Ureter (tissue), 1 donor: ENCODE data around the gene RELL1. TPM values are rescaled to one million over a fixed set of nuclear protein-coding genes. Genes with fewer than 3 reads are reported as not detected.

Source experiments
- DNase-seq: peaks from one replicate; pipeline ENCODE4 v3.0.0-alpha.2; 2020; ENCODE audit warnings: low spot score
- total RNA-seq: library from RNA; stranded (reverse); gene quantifications from one replicate; pipeline ENCODE4 v1.2.4, GENCODE V29; 2023
- donor health status: DM: yes; HTN: yes; CAD: no.

The RELL1 gene
- total RNA-seq, 1 donor from 2014 or later, result 23.4 TPM

DNA sequence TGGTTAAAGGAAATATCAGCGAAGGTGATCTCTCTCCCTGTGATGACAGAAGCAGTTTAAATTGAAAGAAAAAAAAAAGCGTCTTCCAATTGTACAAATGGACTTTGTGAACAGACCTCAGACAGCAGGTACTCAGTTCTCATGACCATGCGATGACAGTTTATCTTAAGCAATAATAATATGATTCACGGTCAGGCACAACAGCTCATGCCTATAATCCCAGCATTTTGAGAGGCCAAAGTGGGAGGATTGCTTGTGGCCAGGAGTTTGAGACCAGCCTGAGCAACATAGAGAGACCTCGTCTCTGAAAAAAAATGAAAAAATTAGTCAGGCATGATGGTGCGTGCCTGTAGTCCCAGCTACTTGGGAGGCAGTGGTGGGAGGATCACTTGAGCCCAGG is 51.0 kb downstream of the RELL1 start:
- DNase-seq, result no peak

DNA sequence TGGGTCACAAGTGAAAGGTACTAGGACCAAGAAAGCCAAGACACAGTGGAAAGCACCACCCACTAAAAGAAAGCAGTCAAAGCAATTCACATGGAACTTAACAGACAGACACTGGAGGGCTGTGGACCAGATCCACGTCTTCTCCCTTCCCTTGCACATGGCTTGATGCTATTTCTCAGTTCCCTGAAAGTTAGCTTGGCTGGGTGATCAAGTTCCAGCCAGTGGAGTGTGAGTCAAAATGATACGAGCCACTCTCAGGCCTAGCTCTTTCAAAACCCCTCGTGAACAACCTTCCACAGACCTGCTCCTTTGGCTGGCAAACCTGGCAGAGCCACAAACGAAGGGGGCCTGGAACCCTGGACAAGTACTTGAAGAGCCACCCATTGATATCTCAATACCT is 52.0 kb downstream of the RELL1 start:
- DNase-seq, result no peak

DNA sequence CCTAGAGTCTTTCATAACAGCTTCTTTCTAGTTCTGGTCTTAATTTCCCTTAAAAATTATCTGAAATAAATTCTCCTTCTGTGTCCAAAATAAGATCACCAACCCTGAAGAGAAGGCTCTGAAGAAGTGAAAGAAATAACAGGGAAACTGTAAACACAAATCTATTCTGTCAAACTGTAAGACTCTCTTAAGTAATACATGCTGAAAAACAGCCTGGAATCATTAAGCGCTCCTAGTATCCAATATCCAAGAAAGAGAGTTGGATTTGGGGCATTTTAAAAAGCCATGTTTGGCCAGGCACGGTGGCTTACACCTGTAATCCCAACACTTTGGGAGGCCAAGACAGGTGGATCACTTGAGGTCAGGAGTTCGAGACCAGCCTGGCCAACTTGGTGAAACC is 53.3 kb downstream of the RELL1 start:
- DNase-seq, result no peak

DNA sequence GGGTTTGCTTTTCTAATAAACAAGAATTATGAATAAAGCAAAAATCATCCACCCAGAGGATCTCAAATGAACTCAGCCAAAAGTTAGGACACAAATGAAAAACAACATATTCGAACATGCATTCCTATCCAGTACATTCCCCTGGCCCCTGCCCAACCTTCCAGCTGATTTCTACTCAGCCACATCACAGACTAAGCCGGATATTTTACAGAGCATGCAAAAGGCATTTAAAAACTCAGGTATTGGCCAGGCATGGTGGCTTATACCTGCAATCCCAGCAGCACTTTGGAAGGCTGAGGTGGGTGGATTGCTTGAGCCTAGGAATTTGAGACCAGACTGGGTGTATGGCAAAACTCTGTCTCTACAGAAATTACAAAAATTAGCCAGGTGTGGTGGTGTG is 54.6 kb downstream of the RELL1 start:
- no peak for DNase-seq

- no peak for DNase-seq
Measured at GRCh38 chr4:37629713-37630112, 56.5 kb downstream of the RELL1 start.

GRCh38 chr4:37628977-37629609 is 57.1 kb downstream of the RELL1 start:
- no peak for DNase-seq

DNA sequence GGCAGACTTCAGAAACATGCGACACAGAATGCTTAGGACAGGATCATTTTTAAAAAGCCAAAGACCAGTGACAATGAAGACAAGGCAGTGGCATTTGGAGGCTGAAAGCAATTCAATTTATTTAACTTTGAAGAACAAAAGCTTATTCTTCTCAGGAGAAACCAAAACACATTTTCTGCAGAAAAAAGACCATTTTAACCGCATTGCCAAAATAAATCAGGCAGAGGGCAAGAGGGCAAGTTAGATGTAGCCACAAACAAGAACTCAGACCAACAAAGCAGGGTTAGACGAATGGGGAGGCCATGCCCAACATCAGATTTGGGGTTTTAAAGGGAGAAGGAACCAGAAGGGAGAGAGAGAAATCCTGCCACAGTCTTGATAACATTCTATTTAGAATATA is 58.9 kb downstream of the RELL1 start:
- DNase-seq, result no peak

- no peak for DNase-seq
Measured at GRCh38 chr4:37625499-37625898, 60.7 kb downstream of the RELL1 start.

- DNase-seq, result no peak
Measured at GRCh38 chr4:37623940-37624339, 62.2 kb downstream of the RELL1 start.

DNA sequence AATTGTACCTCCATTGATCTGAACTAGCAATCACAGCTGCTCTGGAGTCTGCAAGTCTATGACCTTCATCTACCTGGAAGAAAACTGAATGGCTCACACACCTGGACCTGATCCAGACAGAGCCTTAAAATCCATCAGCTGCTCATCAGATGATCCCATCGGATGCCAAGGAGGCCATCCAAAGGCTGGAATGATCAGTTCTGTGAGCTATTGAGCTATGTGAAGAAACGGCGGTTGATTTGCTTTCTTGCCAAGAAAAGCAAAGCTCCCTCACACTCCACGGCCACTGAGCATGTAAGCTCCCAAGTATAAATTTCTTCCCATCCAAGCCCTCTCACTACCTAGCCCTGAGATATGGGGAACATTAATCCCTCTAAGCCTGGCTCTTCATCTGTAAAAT is 63.1 kb downstream of the RELL1 start:
- DNase-seq, result no peak

- no peak for DNase-seq
Measured at GRCh38 chr4:37620176-37620575, 66.0 kb downstream of the RELL1 start.

GRCh38 chr4:37615720-37616063 is 70.5 kb downstream of the RELL1 start:
- DNase-seq, result no peak

DNA sequence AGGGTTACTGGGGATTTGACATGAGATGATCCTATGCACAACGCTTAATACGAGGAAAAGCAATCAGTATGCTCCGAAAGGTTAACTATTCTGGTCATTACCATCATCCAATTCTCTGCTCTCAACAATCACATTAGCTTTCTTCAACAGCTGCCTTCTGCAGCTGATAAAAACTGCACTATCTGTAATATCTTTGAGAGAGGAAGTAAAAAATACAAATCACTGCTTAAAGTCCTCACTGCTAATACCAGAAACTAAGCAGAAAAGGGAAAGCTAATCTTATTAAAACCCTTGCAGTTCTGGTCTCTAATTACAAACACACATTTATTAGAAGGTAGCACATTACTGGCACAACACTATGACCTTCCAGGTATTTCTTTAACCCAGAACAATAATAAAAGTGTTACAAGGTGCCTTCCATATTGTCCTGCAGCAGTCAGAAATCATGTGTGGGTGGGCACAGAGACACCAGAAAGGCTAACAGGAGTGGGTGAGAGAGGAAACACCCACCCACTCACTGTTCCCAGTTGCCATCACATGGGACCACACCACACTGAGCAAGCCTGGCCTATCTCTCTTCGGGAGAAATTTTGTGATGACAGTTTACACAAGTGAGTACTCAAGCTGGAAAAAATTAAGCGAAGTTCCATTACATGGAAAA is 71.0 kb downstream of the RELL1 start:
- DNase-seq, result no peak

DNA sequence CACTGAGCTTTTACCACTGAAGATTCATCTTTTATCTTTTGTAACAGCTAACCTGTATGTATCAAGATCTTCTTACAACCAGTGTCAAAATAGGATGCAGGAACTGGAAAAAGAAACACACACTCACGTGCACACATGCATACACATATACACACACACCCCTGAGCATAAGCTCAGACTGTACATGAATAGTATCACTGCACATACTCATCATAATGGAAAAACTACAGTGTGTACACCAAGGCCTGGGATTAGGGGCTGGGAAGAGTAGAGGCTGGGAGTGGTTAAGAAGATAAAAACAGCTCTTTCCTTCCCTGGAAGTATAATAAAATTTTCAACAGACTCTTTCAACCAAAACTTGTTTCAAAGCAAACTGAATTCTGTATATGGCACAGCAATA is 73.4 kb downstream of the RELL1 start:
- DNase-seq, result no peak

GRCh38 chr4:37609626-37610025 is 76.5 kb downstream of the RELL1 start:
- DNase-seq, result no peak

DNA sequence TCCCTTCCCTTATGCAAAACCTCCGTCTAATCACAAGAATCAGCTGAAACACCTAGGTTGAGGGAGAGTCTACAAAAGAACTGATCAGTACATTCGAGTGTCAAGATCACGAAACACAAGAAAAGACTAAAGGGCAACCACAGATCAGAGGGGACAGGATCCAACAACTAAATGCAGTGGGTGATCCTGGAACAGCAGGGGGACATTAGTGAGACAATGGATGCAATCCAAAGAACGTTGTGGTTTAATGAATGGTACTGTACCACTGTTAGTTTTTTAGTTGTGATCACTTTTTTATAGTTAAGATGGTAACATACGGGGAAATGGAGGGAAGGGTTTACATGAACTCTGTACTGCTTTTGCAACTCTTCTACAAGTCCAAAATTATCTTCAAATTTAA is 79.2 kb downstream of the RELL1 start:
- DNase-seq, result no peak

DNA sequence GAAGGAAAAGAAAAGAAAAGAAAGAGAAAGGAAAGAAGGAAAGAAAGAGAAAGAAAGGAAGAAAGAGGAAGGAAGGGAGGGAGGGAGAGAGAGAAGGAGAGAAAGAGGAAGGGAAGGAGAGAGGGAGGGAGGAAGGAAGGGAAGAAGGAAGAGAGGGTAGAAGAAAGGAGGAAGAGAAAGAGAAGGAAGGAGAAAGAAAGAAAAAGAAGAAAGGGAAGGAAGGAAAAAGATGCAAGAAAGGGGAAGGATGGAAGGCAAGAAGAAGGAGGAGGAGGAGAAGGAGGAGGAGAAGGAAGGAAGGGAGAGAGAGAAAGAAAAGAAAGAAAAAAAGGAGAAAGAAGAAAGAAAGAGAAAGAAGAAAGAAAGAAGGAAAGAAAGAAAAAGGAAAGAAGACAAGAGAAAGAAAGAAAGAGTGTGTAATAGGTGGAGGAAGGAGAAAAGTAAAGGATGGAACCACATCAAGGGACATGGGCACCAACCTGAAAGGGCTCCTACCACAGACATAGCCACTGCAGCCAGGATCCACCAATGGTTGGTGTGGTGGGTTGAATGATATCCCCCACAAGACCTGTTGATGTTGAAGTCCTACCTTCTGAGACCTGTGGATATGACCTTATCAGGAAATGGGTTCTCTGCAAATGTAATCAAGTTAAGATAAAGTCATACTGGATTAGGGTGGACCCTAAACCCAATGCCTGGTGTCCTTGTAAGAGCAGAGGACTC is 80.2 kb downstream of the RELL1 start:
- no peak for DNase-seq

- no peak for DNase-seq
Measured at GRCh38 chr4:37604461-37604860, 81.7 kb downstream of the RELL1 start.

- DNase-seq, result no peak
Measured at GRCh38 chr4:37603711-37604110, 82.5 kb downstream of the RELL1 start.

DNA sequence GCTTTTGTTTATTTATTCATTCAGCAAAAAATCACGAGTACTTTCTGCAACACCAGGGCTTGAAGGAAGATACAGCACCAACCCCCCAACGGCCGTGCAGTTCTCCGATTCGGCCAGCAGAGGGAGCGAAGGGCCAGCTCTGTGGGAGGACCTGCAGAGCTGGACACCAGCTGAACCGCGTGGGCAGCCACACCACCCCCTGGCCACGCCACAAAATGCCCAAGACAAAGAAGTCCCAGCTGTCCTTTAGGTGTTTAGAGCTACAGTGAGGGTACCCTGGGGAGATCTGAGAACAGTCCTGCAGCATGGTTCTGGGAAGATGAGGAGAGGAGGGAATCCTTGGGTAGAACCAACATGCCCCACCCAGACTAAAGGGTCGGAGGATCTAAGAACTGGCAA is 83.1 kb downstream of the RELL1 start:
- DNase-seq, result peak; percentile 88

- DNase-seq, result no peak
Measured at GRCh38 chr4:37602454-37603069, 83.6 kb downstream of the RELL1 start.

- DNase-seq, result no peak
Measured at GRCh38 chr4:37601531-37601930, 84.6 kb downstream of the RELL1 start.
